LHCN-M2 (cell line): ENCODE results near the gene CNTNAP2. TPM values are rescaled to one million over a fixed set of nuclear protein-coding genes. Genes with fewer than 3 reads are reported as not detected.

ENCODE experiments used
- DNase-seq: peaks from one replicate; pipeline ENCODE4 v3.0.0-alpha.2; 2012; ENCODE audit warnings: low read depth
- total RNA-seq: library from RNA; depleted of rRNA; stranded (reverse); fragments of >200 nt; gene quantifications from 2 replicates; pipeline ENCODE4 v1.2.3, GENCODE V29; 2014

Gene CNTNAP2
- total RNA-seq, 1 experiment from 2014 or later, result not detected

DNA sequence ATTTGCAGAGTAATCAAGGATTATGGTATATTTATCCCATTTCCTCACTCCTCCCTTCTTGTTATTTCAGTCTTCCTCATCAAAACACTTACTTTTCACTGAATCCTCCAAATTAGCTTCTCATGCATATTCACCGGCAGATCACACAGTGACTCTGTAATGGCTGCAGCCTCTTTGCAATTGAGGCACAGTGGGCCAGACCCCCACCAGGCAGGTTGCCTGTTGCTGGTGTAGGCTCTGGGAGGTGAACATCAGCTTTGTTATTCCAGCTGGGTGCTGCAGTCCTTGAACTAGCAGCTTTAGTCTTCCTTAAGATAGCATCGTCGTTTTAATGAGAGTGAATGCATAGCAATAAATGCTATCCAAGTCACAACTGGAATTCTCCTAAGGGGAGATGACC lies 449.3 kb downstream of the CNTNAP2 start:
- DNase-seq, result no peak

DNA sequence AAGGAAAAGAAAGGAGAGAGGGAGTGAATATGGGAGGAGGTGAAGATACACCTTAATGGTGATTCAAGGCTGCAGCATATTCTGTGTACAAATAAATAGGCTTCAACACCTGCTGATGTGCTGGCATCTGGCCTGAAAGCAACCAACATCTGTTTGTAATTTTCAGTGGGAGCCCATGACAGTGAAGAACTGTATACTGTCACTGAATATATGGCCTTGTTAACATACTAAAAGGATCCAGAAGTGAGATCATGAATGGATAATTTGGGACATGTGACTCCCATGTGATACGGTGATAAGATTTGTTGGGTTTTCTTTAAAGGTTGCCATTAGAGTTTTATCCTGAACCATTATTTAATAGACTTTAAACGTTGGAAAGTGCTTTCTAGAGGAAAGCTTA lies 459.3 kb downstream of the CNTNAP2 start:
- no peak for DNase-seq

DNA sequence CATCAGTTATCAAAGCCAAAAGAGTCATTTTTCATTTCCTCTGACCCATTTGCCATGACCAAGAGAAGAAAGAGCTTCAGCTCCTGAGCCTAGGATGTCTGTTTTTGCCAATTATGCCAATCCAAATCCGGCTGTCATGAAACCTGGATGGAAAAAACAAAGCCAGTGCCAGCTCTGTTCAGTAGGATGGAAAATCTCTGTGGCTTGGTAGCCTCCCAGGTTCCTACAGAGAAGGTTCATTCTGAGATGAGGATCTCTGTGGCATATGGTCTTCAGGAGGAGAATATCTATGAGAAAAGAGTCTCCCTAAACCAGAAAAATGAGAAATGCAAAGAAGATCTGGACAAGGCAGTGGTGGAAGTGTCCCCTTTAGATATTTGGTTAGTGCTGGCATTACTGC lies 475.4 kb downstream of the CNTNAP2 start:
- no peak for DNase-seq

DNA sequence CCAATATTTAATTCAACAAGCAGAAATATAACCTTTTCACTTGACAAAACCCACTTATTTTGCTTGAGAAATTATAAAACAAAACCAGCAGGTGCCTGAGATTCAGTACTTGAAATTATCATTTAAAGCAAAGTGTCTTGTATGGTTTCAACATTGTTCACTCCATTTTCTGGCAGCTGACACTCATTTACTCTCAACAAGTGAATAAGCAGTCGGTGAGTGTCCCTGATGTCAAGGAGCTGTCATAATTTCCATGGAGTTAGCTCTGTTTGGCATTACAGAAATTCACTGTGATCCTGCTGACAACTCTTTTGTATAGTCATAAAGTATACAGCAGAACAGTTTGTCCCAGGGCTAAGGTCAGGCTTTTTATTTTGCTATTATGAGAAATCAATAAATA lies 490.0 kb downstream of the CNTNAP2 start:
- no peak for DNase-seq

DNA sequence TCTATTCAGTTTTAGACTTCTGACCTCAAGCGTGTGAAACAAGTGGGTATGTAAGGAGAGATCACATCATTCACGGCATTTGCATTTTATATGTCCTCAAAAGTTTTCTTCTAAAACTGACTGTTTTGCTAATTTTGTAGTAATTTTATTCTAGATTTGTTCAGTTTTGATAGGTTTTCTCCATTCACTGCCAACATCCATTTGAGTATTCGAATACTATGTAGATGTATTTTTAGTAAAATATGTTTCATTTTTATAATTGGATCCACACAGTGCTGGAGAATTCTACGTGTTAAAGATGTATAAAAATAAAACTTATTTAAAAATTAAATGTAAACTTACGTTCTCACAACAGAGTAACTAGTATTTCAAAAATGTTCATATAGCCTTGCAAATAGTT lies 503.0 kb downstream of the CNTNAP2 start:
- no peak for DNase-seq

DNA sequence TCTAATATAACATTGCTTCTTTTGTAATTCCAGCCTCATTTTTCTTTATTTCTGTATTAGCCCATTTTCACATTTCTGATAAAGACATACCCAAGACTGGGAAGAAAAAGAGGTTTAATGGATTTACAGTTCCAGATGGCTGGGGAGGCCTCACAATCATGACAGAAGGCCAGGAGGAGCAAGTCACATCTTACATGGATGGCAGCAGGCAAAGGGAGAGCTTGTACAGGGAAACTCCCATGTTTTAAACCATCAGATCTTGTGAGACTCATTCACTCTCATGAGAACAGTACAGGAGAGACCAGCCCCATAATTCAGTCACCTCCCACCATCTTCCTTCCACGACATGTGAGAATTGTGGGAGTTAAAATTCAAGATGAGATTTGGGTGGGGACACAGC lies 510.3 kb downstream of the CNTNAP2 start:
- no peak for DNase-seq

DNA sequence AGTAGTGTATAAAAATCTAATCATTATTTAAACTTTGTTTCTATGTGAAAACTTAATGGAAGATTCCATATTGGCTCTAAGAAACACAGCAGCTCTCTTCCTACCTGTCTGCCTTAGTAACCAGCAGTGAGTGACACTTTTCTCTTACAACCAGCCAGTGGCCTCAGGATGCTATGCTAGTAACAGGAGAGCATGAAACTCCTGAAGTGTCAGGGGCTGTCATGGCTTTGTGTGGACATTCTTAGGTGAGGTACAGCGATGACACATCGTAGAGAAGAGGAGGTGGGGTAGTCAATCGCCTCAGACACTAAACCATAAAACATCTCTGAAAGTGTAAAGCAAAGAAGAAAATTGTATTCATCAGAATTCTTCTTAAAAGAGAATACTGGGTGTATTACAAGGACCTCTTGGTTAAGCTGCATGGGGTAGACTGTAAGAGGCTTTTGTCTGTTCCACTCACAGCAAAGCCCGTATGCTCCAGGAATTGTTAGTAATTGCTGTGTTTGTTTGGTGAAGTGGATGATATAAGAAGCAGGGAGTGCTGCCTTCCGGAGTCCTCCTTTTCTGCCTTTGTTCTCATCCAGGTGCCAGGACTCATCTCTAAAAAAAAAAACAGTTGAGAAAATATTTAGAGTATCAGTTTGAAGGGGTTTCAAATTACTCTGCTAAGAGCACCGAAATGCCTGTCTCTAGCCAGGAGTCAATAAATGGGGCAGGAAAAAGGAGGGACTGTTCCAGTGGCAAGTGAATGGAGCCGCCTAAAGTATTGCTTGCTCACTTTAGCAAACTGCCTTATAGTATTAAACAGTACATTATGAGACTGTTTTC lies 518.8 kb downstream of the CNTNAP2 start:
- no peak for DNase-seq

DNA sequence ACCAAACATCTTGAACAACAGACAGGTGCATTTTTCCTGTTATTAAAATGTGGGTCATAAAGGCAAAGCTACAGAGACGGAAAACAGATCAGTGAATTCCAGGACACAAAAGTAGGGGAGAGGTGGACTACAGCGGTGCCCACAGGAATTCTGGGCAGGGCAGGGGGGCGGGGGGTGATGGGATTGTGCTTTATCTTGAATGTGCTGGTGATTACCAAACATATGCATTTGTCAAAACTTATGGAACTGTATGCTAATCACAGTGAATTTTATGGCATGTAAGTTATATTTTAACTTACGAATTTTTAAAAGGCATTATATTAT lies 519.4 kb downstream of the CNTNAP2 start:
- DNase-seq, result no peak

DNA sequence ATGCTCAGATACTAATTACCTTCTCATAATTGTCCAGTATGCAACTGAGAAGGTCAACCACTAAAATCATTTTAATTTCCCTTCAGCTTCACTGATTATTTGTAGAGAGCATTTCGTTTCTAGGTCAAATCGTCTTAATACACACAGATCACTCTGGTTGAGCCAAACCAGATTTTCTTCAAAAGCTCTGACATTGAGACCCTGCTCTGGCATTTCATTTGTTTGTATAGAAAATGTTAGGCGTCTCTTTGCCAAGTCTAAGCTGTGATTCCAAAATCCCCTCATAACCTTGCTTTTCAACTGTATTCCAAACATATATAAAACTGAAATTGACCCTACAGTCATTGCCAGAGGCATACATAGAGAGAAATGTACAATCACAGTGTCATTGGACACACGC lies 520.0 kb downstream of the CNTNAP2 start:
- no peak for DNase-seq

DNA sequence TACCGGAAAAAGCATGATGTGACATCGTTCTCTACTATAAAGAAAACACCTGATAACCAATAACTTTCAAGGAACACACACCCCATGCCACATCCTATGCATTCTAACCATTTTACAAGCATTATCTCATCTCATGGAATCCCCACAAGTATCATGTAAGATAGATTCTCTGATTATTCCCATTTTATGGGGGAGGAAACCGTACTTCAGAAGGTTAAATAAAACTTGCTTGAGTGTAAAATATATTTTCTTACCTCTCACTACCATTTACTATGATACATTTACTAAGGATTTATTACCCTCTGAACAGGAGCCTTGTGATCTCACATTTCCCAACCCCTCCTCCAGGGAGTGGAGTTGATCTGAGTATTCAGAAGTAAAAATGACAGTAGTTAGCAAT lies 522.7 kb downstream of the CNTNAP2 start:
- DNase-seq, result no peak

DNA sequence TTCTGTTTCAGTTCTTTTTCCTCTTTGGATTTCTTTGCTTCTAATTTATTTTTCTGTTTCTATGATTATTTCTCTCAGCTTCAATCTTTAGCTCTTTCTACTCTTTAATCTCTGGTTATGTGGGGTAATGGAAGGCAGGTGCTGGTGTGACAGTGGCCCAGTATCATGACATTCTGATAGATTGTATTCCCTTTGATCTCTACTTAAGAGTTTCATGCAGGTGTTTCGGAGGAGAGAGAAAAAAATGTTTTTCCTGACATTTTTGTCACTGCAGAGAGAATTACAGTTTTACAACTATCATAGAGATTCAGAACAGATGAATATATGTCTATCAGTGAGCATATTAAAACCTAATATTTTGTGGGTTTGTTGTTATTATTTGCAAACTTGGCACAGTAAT lies 524.9 kb downstream of the CNTNAP2 start:
- DNase-seq, result no peak

DNA sequence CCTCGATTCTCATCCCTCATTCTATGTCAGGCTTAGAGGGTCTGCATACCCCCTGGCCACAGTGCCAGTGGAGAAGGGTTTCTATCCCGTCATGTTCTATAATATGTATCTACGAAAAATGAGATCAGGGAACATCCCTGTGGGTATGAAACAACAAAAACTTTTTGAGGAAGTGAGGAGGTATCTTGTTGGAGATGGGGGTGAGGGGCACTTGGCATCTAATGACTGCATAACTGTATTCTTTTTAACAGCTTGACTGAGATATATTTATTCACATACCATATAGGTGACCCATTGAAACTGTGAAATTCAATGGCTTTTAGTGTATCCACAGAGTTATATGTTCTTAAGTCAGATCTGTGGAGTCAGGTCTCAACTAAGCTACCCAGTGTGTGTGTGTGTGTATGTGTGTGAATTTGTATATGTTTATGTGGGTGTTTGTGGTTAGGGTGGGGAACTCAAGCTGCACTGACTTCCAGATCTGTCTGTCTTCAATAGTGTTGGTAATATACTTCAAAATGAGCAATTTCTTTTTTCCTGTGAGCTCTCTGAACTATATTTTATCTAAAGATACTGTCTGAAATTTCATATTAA lies 528.9 kb downstream of the CNTNAP2 start:
- DNase-seq, result no peak

DNA sequence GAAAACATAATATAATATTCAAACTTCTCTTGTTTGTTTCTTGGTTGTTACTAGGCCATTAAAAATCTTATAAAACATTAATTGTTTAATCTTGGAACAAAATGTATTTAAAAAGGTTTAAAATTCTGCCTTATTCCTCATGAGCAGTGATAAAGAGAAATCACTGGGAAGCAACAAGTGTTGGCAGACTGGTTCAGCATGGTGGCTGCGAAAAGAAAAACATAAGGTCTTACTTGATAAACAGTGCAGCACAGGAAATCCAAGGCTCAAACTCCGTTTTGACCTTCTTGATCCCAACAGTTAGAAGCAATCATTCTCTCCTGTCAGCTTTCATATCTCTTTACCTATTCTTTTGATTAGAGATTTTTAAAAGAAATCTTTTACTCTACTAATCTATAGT lies 530.8 kb downstream of the CNTNAP2 start:
- no peak for DNase-seq

DNA sequence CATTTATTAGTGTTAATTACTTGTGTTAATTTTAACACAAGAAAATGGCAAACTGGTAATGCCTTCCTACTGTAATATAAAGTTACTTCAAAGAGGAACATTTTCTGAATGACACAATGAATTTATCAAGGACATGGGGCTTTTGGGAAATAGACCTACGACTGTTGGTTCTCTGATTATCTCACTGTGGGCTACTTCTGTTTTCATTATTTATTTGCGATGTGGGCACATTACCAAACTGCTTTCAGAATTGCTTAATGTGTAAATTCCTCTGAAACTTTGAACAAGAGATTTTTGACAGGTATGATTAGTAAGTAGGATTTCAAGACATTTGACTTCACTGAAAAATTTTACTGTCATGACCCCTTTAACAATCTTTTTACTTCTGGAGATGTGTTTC lies 535.6 kb downstream of the CNTNAP2 start:
- no peak for DNase-seq

DNA sequence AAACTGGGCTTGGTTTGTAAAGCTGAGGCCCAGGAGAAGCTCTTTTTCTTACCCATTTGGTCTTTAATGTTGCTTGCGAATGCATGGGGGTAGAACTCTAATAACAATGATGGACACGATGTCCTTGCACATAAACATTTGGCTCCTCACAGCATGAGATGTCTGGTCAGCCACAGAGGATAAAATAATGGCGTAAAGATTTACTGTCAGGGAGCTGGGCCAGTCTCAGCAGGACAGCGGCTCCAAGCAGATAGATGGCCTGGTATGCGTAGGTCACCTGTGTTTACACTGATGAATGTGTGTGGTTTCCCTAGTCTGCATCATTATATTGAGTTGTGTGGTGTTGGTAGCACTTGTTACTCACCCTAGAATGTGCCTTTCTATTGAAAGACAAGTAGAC lies 537.4 kb downstream of the CNTNAP2 start:
- no peak for DNase-seq

DNA sequence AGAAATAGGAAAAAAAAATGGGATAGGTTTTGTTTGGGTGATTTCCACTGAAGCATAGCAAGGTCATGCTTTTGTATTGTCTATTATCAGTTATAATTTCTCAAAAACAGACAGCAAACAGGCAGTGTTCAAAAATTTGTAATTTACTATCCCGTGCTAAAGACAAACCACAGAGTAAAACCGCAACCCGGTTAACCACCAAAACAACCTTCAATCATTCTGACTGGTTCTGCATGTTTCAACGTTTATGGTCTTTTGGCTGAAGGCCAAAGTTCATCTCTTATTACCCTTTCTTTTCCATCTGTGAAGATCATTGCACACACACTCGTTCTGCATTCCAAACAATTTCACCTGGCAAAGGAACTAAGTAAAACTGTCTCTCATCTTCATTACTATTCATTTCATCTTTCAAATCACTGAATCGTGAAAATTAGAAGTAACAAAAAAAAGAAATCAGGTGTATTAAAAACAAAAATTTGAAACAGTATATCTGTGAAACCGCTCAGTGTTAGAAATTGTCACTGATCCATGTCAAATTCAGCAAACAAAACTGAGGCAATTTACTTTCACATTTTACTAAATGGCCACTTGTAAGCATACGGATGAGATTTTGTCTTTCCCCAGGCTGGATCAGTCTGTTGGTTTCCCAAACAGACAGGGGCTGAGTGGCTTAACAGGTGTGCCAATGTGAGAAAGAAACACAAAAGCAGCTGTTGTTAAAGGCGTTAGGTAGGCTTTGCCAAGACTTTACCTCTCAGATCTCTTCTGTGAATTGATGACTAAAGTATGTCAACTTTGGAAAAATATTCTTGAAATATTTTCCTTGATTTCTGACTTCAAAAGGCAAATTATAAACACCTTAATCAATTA lies 539.6 kb downstream of the CNTNAP2 start:
- DNase-seq, result peak; percentile 0

DNA sequence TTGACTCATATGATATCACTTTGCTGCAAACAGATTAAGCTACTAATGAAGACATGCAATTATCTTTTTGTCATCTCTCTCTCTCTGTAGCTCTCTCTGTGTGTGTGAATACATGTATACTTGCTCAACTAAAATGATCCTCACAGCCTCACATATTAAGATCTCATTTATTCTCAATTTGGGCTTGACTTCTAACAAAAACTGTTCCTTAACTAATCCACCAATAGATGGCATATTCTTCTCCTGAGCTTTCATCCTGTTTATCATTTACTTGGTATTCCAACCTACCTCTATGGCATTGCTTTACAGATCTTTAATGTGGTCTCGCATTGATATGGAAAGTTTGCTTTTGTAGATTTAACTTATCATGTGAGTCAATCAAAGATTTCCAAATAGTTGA lies 540.4 kb downstream of the CNTNAP2 start:
- DNase-seq, result no peak

DNA sequence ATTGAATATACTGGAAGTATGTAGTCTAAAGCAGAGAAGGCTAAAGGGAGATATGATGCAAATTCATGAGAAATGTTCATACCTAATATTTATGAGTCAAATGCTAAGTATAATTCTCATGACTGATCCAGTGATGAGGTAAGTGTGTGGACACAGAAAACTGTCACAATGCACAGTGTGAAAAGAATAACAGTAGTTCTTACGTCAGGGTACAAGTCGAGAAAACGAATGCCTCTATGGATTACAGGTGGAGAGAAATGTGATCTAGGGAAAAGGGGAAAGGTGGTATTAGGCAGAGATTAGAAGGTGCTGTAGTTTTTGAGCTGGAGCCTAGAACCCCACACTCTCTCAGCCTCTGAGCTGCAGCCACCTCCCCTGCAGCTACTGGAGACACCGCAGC lies 542.0 kb downstream of the CNTNAP2 start:
- no peak for DNase-seq

DNA sequence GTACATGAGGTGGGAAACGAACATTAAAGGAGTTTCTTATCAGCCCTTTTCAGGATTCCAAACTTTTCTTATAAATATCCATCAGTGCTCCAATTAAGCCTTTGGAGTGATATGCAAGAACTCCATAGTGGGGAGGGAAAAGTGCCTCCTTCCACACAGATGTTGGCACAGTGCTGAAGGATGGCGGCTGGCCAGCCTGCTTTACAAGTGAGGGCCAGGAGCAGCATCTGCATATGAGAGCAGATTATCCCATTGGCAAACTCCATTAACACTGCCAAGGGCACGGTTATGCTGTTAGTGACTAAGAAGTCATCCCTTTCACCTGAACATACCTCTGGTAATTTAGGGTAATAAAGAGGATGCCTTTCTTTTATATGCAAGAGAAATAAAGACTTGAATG lies 543.1 kb downstream of the CNTNAP2 start:
- DNase-seq, result no peak

DNA sequence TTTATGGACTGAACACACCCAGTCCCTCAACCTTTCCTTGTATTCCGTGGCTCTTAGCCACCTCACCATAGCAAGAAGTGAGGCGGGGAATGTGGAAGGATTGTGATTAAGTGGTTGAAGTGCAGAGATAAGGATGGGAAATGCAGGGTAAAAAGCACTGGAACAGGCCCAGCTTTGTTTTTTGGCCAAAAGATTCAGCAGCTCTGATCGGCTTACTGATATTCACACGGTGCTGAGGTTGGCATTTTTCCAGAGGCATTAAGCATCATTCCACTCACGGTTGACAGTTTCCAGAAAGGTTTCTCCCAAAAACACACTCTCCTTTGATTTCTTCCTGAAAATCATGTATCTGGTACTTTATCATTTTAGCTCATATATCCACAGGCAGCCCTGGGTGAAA lies 544.2 kb downstream of the CNTNAP2 start:
- DNase-seq, result no peak

DNA sequence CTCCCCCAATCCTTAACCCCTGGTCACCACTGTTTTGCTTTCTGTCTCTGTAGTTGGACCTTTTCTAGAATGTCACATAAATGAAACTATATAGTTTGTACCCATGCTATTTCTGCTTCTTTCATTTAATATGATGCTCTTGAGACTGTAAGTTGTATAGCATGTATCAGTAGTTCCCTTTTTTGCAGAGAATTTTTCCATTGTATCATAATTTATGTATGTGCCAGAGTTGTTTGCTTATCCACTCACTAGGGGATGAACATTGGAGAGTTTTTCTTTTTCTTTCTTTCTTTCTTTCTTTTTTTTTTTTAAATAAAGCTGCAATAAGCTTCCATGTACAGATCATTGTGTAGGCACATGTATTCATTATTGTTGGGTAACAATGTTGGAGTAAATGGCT lies 544.8 kb downstream of the CNTNAP2 start:
- no peak for DNase-seq

DNA sequence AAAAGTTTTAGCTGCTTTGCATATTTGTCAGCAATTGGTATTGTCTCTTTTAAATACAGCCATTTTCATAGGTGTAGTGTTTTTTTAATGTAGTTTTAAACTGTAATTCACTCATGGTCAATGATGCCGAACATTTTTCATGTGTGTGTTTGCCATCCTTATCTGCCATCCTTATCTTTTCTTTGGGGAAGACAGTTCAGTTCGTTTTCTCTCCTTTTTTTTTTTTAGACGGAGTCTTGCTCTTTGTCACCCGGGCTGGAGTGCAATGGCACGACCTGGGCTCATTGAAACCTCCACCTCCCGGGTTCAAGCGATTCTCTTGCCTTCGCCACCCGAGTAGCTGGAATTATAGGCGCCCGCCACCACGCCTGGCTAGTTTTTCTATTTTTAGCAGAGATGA lies 545.3 kb downstream of the CNTNAP2 start:
- DNase-seq, result no peak

DNA sequence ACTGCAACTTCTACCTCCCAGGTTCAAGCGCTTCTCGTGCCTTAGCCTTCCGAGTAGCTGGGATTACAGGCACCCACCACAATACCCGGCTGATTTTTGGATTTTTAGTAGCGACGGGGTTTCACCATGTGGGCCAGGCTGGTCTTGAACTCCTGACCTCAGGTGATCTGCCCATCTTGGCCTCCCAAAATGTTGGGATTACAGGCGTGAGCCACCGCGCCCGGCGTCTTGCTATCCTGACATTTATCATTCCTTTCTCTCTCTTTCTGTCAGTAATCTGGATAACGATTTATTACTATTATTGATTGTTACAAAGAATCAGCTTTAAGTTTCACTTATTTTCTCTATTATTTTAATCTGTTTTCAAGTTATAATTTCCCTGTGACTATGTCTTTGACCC lies 548.4 kb downstream of the CNTNAP2 start:
- no peak for DNase-seq
